Spleen (tissue), 11 donors: ENCODE results near the gene LDAH. TPM values are rescaled to one million over a fixed set of nuclear protein-coding genes. Genes with fewer than 3 reads are reported as not detected.

ENCODE experiments used
- DNase-seq: peaks from one replicate; pipeline ENCODE4 v3.0.0-alpha.2; 2020
- H3K27ac ChIP-seq, 8 donors: fragments of 200-600 bp; sonication (generic) in 7 of 8; 1 replicate in 4 of 8; 2 replicates in 4 of 8; pipeline versions ENCODE4 v1.5.0 to v1.8.0; 2016 to 2021; ENCODE audit warnings: inconsistent platforms in 4 of 8, mild to moderate bottlenecking in 4 of 8, moderate library complexity in 1 of 8
- H3K27me3 ChIP-seq, 7 donors: fragments of 200-600 bp; sonication (generic) in 6 of 7; replicated peaks in 1 of 7; 1 replicate in 4 of 7; 2 replicates in 3 of 7; pipeline versions ENCODE4 v1.5.0 to v1.8.0; 2016 to 2021; ENCODE audit warnings: inconsistent platforms in 3 of 7, mild to moderate bottlenecking in 1 of 7
- H3K36me3 ChIP-seq, 6 donors: fragments of 200-600 bp; sonication (generic) in 5 of 6; 1 replicate in 4 of 6; 2 replicates in 2 of 6; pipeline versions ENCODE4 v1.5.0 to v1.8.0; 2016 to 2021; ENCODE audit warnings: inconsistent platforms in 2 of 6
- H3K4me1 ChIP-seq, 6 donors: fragments of 200-600 bp; sonication (generic) in 5 of 6; 1 replicate in 3 of 6; 2 replicates in 3 of 6; pipeline versions ENCODE4 v1.5.0 to v1.8.0; 2016 to 2021; ENCODE audit warnings: inconsistent platforms in 3 of 6
- H3K4me3 ChIP-seq, 8 donors: fragments of 200-600 bp; sonication (generic) in 7 of 8; 1 replicate in 4 of 8; 2 replicates in 4 of 8; pipeline versions ENCODE4 v1.5.0 to v1.8.0; 2016 to 2021; ENCODE audit warnings: inconsistent platforms in 4 of 8, mild to moderate bottlenecking in 4 of 8, moderate library complexity in 2 of 8
- H3K9me3 ChIP-seq, 8 donors: fragments of 200-600 bp; sonication (generic) in 7 of 8; 1 replicate in 4 of 8; 2 replicates in 4 of 8; pipeline versions ENCODE4 v1.5.0 to v1.8.0; 2016 to 2021; ENCODE audit warnings: inconsistent platforms in 4 of 8
- CTCF ChIP-seq, 11 experiments: fragments of 200-600 bp in 7 of 11; fragments of 450-650 bp in 4 of 11; sonication (generic) in 4 of 11; IDR thresholded peaks in 8 of 11; conservative IDR thresholded peaks in 3 of 11; 1 replicate in 7 of 11; 2 replicates in 4 of 11; pipeline versions ENCODE4 v1.4.0 to v1.8.0; 2016 to 2021; ENCODE audit warnings: antibody characterized with exemption in 11 of 11, inconsistent platforms in 4 of 11, mild to moderate bottlenecking in 1 of 11
- POLR2A ChIP-seq, 3 donors: fragments of 450-650 bp; IDR thresholded peaks; one replicate each; pipeline ENCODE4 v1.5.1; 2017; ENCODE audit warnings: antibody characterized with exemption in 3 of 3, mild to moderate bottlenecking in 1 of 3
- POLR2AphosphoS5 ChIP-seq, 3 donors: sonication (generic); formaldehyde crosslinking; IDR thresholded peaks; one replicate each; pipeline ENCODE4 v1.5.1; 2017; ENCODE audit warnings: antibody characterized with exemption in 3 of 3
- WGBS, 5 donors: extraction: QIAGEN DNeasy Blood & Tissue Kit in 3 of 5; methylation state at CpG; one replicate each; pipeline versions ENCODE4 v1.1.5 to v1.1.7; 2013 to 2018; 5-methylcytosine and 5-hydroxymethylcytosine counted together
- intact Hi-C: fragments of 100-400 bp; cut with DNase I; formaldehyde crosslinking; loops from one replicate; pipeline ENCODE4 v1.15.0; 2023; ENCODE audit warnings: low total_unique reads
- polyA plus RNA-seq, 3 donors: library from polyadenylated mRNA; stranded (reverse); fragments of 200-250 nt; gene quantifications; one replicate each; pipeline ENCODE4 v1.2.1, GENCODE V29; 2013
- total RNA-seq, 7 donors: library from RNA; depleted of rRNA in 3 of 7; stranded (reverse); fragments of >200 nt in 3 of 7; fragmentation: NEBNext Ultra II Directional in 4 of 7; extraction: Animal tissue kit (Norgen Biotek cat#: 25700) in 4 of 7; gene quantifications; one replicate each; pipeline versions ENCODE4 v1.1.0 to v1.2.1, GENCODE V29; 2016 to 2021
- donor health status: healthy with polysubstance abuse.
- donor health status: DM: no; HTN: no; CAD: no; lungs with moderate emphysema.
- donor health status: DM: no; HTN: no; CAD: no.
- donor health status: Bipolar disorder and iron deficiency.
- donor health status: healthy.
- donor health status: DM: no; HTN: no; CAD: no.
- donor health status: DM: yes; HTN: yes; CAD: no.

Gene LDAH
- total and polyA plus RNA-seq, 10 donors: 5.8 to 33.2 (median 21.1) TPM

GRCh38 chr2:20696366-20696765 is 126.5 kb downstream of the LDAH start:
- Histone ChIP-seq H3K27me3 (no peaks in the 10 kb centered on the region), H3K9me3 (no peaks in the 10 kb centered on the region), H3K4me3 (no peak overlapping the region), H3K4me1 (peaks cover 0 to 22% (median 17%) of the 10 kb centered on the region in 6 donors), H3K27ac (no peak overlapping the region), H3K36me3 (peaks cover 0 to 75% (median 3%) of the 10 kb centered on the region in 6 donors)
- TF ChIP-seq CTCF (IDR thresholded peaks at IDR 0.05 in 8 of 11, conservative IDR thresholded peaks at IDR 0.05 in 3 of 11): no peak
- TF ChIP-seq POLR2A (IDR thresholded peaks at IDR 0.05): no peak
- no peak for TF ChIP-seq POLR2AphosphoS5 (IDR thresholded peaks at IDR 0.05)
- no peak for DNase-seq
- intact Hi-C loops: no loop called here
- WGBS, 5 donors: 87 to 100% (median 94%) methylated on average over 2 of the region's 2 CpGs

GRCh38 chr2:20693317-20693716 is 129.6 kb downstream of the LDAH start:
- no peaks in the 10 kb centered on the region for H3K27me3 ChIP-seq
- H3K4me3 ChIP-seq: no peak overlapping the region
- H3K9me3 ChIP-seq: peaks cover 0 to 6% (median 2%) of the 10 kb centered on the region in 8 donors
- 83 to 91% (median 86%) methylated on average over 3 of the region's 3 CpGs for WGBS, 5 donors
- no peak overlapping the region for H3K27ac ChIP-seq
- TF ChIP-seq POLR2A (IDR thresholded peaks at IDR 0.05) (no peak), POLR2AphosphoS5 (IDR thresholded peaks at IDR 0.05) (no peak), CTCF (IDR thresholded peaks at IDR 0.05 in 8 of 11, conservative IDR thresholded peaks at IDR 0.05 in 3 of 11) (no peak)
- peaks cover 0 to 2% (median 0%) of the 10 kb centered on the region in 6 donors for H3K4me1 ChIP-seq
- peaks cover 0 to 83% (median 5%) of the 10 kb centered on the region in 6 donors for H3K36me3 ChIP-seq
- no peak for DNase-seq
- intact Hi-C loops: no loop called here

- Histone ChIP-seq H3K36me3 (peaks cover 0 to 90% (median 8%) of the 10 kb centered on the region in 6 donors), H3K9me3 (peaks cover 0 to 6% (median 2%) of the 10 kb centered on the region in 8 donors), H3K27me3 (no peaks in the 10 kb centered on the region), H3K4me3 (no peak overlapping the region), H3K4me1 (no peaks in the 10 kb centered on the region), H3K27ac (no peak overlapping the region)
- TF ChIP-seq POLR2A (IDR thresholded peaks at IDR 0.05): no peak
- no peak for TF ChIP-seq CTCF (IDR thresholded peaks at IDR 0.05 in 8 of 11, conservative IDR thresholded peaks at IDR 0.05 in 3 of 11)
- TF ChIP-seq POLR2AphosphoS5 (IDR thresholded peaks at IDR 0.05): no peak
- intact Hi-C loops: no loop called here
- WGBS, 5 donors: 88 to 100% (median 96%) methylated on average over 2 of the region's 2 CpGs
- no peak for DNase-seq
Measured at GRCh38 chr2:20692081-20692480, 130.8 kb downstream of the LDAH start.

GRCh38 chr2:20691076-20691734 is 131.7 kb downstream of the LDAH start:
- Histone ChIP-seq H3K4me1 (no peaks in the 10 kb centered on the region), H3K4me3 (no peak overlapping the region), H3K9me3 (peaks cover 0 to 6% (median 2%) of the 10 kb centered on the region in 8 donors), H3K27ac (no peak overlapping the region), H3K36me3 (peaks cover 0 to 92% (median 15%) of the 10 kb centered on the region in 6 donors), H3K27me3 (no peaks in the 10 kb centered on the region)
- TF ChIP-seq CTCF (IDR thresholded peaks at IDR 0.05 in 8 of 11, conservative IDR thresholded peaks at IDR 0.05 in 3 of 11) (no peak), POLR2A (IDR thresholded peaks at IDR 0.05) (no peak), POLR2AphosphoS5 (IDR thresholded peaks at IDR 0.05) (no peak)
- 88 to 92% (median 91%) methylated on average over 6 of the region's 6 CpGs for WGBS, 5 donors
- DNase-seq: no peak
- intact Hi-C loops: no loop called here
